Measurements from ENCODE around the gene PDE6C.

GRCh38 chr10:93595378-93596161, 16.8 kb upstream of the PDE6C start:
- no peak for TF ChIP-seq CTCF (conservative IDR thresholded peaks at IDR 0.05 in 1 of 2, IDR thresholded peaks at IDR 0.05 in 1 of 2; ENCODE audit: low read depth in 1 of 2, low read length in 2 of 2)
- TF ChIP-seq EZH2 (IDR thresholded peaks at IDR 0.05; ENCODE audit: low read length, missing control alignments) = no peak
